AG04450 (cell line): ENCODE measurements around the gene CDCP1. TPM values are rescaled to one million over a fixed set of nuclear protein-coding genes. Genes with fewer than 3 reads are reported as not detected.
A peak's percentile ranks its signal among the peaks of the same experiment; 100 is the strongest.
"Not testable (repeated sequence)": the region's sequence is repeated elsewhere in the genome, so short reads cannot be mapped to it uniquely, and the experiment has no call there.

Experiments used
- CTCF ChIA-PET: fragments of 300-600, 350-600 bp; formaldehyde crosslinking; extraction: SDS; loops from one replicate; lab custom pipeline; 2022; ENCODE audit warnings: antibody characterized with exemption, inconsistent platforms; lab: Charles Lee
- POLR2A ChIA-PET: fragments of 350-600 bp; formaldehyde crosslinking; extraction: SDS; loops from one replicate; lab custom pipeline; 2021; ENCODE audit warnings: antibody characterized with exemption, inconsistent platforms; lab: Yijun Ruan, JAX
- DNase-seq: peaks from one replicate; pipeline ENCODE4 v3.0.0-alpha.2; 2011; ENCODE audit warnings: low read depth, low spot score
- H3K27ac ChIP-seq: one replicate; pipeline ENCODE4 v1.5.1; 2012; ENCODE audit warnings: low read depth, low read length, control low read depth
- H3K27me3 ChIP-seq: one replicate; pipeline ENCODE4 v1.6.0; 2012; ENCODE audit warnings: low read length; ENCODE audit not compliant: control insufficient read depth, insufficient read depth
- H3K4me3 ChIP-seq: 2 replicates; pipeline ENCODE4 v1.5.1; 2011; ENCODE audit warnings: mild to moderate bottlenecking, low read depth, low read length, control low read depth
- H3K9me3 ChIP-seq: 2 replicates; pipeline ENCODE4 v1.5.1; 2012; ENCODE audit warnings: low read length; ENCODE audit not compliant: control insufficient read depth, insufficient read depth
- polyA plus RNA-seq: library from polyadenylated mRNA; depleted of rRNA; stranded (reverse); fragments of >200 nt; gene quantifications from 2 replicates; pipeline ENCODE4 v1.2.3, GENCODE V29; 2011
- TF ChIP-seq, protein P1 (sequence below): IDR thresholded peaks from 2 replicates; pipeline ENCODE4 v1.5.1; 2011; ENCODE audit warnings: low read depth, low read length, control low read depth, inconsistent platforms

Gene CDCP1
- polyA plus RNA-seq, 1 experiment = 13.6 TPM

DNA sequence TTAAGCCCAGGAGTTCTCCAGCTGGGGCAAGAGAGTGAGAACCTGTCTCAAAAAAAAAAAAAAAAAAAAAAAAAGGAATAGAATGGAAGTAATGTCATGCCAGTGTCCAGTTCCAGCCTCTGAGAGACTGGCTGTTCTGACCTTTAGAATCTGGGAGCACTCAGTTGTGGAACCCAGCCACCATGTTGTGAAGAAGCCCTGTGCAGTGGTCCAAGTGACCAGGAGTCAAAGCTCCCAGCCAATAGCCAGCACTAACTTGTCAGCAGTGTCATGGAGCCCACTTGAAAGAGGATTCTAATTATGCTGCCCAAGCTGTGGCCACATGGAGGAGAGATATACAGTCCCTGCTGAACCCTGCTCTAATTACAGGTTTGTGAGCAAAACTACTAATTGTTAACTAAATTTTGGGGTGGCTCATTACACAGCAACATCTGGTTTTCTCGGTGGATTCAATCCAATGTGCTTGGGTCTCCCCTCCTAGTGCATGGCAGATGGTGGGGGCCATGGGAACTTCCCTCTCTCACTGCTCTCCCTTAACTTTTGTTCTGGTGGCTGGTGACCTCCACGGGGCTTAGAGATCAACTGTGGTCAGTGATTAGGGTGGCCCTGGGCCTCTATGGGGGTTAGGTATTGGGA, 64.6 kb downstream of the CDCP1 start:
- Histone ChIP-seq H3K4me3 (no peak overlapping the region), H3K27ac (peak overlapping the region; percentile 21), H3K27me3 (no peaks in the 10 kb centered on the region), H3K9me3 (no peaks in the 10 kb centered on the region; the same call in 1 of the 2 replicates)
- CTCF ChIA-PET = no interaction called here
- DNase-seq = no peak
- TF ChIP-seq, protein P1, sequence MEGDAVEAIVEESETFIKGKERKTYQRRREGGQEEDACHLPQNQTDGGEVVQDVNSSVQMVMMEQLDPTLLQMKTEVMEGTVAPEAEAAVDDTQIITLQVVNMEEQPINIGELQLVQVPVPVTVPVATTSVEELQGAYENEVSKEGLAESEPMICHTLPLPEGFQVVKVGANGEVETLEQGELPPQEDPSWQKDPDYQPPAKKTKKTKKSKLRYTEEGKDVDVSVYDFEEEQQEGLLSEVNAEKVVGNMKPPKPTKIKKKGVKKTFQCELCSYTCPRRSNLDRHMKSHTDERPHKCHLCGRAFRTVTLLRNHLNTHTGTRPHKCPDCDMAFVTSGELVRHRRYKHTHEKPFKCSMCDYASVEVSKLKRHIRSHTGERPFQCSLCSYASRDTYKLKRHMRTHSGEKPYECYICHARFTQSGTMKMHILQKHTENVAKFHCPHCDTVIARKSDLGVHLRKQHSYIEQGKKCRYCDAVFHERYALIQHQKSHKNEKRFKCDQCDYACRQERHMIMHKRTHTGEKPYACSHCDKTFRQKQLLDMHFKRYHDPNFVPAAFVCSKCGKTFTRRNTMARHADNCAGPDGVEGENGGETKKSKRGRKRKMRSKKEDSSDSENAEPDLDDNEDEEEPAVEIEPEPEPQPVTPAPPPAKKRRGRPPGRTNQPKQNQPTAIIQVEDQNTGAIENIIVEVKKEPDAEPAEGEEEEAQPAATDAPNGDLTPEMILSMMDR = no peak
- POLR2A ChIA-PET = no interaction called here

DNA sequence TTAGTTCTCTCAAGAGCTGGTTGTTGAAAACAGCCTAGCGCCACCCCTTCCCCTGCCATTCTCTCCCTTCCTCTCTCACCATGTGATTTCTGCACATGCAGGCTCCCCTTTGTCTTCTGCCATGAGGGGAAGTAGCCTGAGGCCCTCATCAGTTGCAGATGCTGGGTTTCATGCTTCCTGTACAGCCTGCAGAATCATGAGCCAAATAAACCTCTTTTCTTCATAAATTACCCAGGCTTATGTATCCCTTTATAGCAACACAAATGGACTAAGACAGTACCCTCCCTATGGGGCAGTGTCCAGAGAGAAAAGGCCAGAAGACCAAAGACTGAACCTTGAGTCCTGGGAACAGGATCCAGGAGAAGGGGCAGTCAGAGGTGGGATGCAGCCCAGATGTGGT, 65.4 kb downstream of the CDCP1 start:
- Histone ChIP-seq H3K9me3 (no peaks in the 10 kb centered on the region; the same call in 1 of the 2 replicates), H3K4me3 (no peak overlapping the region), H3K27me3 (no peaks in the 10 kb centered on the region), H3K27ac (no peak overlapping the region)
- CTCF ChIA-PET = no interaction called here
- TF ChIP-seq, protein P1 = no peak
- no peak for DNase-seq
- POLR2A ChIA-PET = no interaction called here

DNA sequence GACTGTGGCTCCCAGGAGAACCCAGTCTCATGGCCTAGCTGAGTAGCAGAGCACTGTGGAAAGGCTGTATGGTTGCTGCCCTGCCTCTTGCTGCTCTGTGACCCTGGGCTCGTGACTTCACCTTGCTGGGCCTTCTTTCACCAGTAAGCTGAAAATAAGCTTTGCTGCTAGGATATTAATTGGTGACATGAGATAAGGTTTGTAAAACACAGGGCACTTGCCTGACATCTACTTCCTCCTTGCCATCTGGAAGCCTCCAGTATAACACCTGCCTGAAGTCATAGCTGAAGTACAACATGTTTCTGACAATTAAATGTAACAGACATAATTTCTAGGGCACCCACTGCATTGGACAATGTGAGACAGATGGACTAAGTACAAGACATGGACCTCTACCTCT, 66.5 kb downstream of the CDCP1 start:
- Histone ChIP-seq H3K4me3 (no peak overlapping the region), H3K27me3 (no peaks in the 10 kb centered on the region), H3K27ac (no peak overlapping the region), H3K9me3 (no peaks in the 10 kb centered on the region; the same call in 1 of the 2 replicates)
- ChIA-PET POLR2A (no interaction called here), CTCF (interaction anchor here (0.6 to 1.5 kb wide), 4 partner anchors 9 to 41 kb away, joined by 3 to 4 read pairs (median 4); no protein-coding TSS in a partner anchor)
- DNase-seq = no peak
- TF ChIP-seq, protein P1 = no peak

DNA sequence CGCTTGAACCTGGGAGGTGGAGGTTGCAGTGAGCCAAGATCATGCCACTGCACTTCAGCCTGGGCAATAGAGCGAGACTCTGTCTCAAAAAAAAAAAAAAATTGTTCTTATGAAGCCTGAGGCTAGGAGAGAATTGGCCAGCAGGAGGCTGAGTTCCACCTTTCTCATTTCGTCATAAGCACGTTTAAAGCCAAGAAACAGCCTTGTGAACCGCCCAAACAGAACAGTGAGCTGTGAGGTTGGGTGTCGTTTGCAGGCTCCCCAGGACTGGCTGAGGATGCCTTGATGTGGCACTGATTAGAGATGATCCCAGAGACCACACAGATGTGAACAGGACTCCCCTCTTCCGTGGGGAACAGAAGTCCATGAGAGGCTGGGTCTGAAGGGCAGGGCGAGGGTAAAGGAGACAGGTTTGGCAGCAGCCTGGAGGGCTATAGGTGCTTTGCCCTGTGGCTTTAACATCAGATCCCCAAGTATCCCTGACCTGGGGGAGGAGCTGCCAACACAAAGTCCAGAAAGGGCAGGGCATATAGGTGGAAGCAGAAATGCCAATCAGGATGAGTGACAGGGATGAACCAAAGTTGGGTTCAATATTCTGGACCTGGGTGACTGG, 67.2 kb downstream of the CDCP1 start:
- ChIA-PET CTCF (interaction anchor here (0.6 to 1.5 kb wide), 5 partner anchors 9 to 132 kb away, joined by 3 to 5 read pairs (median 4); no protein-coding TSS in a partner anchor), POLR2A (no interaction called here)
- H3K9me3 ChIP-seq = no peaks in the 10 kb centered on the region; the same call in 1 of the 2 replicates
- H3K4me3 ChIP-seq = no peak overlapping the region
- DNase-seq = no peak
- H3K27me3 ChIP-seq = no peaks in the 10 kb centered on the region
- TF ChIP-seq, protein P1 = peak; percentile 39
- no peak overlapping the region for H3K27ac ChIP-seq

DNA sequence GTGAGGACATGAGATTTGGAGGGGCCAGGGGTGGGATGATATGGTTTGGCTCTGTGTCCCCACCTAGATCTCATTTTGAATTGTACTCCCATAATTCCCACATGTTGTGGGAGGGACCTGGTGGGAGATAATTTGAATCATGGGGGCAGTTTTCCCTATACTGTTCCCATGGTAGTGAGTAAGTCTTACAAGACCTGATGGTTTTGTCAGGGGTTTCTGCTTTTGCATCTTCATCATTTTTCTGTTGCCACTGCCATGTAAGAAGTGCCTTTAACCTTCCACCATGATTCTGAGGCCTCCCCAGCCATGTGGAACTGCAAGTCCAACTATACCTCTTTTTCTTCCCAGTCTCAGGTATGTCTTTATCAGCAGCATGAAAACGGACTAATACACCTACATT, 67.9 kb downstream of the CDCP1 start:
- CTCF ChIA-PET, DNase-seq, H3K27me3 ChIP-seq, POLR2A ChIA-PET, H3K9me3 ChIP-seq, H3K4me3 ChIP-seq, H3K27ac ChIP-seq: not testable (repeated sequence)
